DMS 273 treated with DMSO at 0.1 percent for 48 hours (cell line): ENCODE measurements around the gene CD300LB.
"Not testable (repeated sequence)": the region's sequence is repeated elsewhere in the genome, so short reads cannot be mapped to it uniquely, and the experiment has no call there.

Source experiments
- DNase-seq: peaks from one replicate; lab custom pipeline; 2025; lab: John Stamatoyannopoulos, UW

CD300LB gene

DNA sequence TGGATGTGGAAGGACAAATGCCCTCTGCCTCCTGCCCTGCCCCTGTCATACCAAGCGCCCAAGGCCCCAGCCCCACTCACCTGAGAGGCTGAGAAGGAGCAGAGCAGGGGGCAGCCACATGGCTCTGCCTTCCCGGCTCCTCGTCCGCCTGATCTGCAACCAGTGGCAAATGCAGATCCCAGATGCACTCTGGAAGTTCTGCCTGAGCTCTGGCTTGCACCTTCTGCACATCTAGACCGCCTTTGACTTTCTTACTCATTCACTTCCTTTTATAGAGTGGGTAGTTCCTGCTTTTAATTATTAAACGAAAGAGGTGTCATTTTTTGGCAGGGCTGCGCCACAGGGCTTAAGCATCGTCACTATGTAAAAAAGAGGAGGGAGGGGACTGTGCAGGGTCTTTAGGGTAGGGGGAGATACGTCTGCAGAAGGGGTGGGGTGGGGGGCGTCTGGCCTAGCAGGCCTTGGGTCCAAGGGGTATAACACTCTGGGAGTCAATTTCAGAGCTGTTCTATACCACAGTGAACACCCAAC, at the start of gene CD300LB:
CD300LB (minus strand) TSS at position 245 of the 531 bp plus-strand sequence; CDS start at position 120, 125 bp downstream.
- no peak for DNase-seq

- DNase-seq = no peak
Observed at GRCh38 chr17:74579900-74580299, 48.6 kb upstream of the CD300LB start.

- no peak for DNase-seq
Observed at GRCh38 chr17:74578979-74579378, 47.7 kb upstream of the CD300LB start.

DNA sequence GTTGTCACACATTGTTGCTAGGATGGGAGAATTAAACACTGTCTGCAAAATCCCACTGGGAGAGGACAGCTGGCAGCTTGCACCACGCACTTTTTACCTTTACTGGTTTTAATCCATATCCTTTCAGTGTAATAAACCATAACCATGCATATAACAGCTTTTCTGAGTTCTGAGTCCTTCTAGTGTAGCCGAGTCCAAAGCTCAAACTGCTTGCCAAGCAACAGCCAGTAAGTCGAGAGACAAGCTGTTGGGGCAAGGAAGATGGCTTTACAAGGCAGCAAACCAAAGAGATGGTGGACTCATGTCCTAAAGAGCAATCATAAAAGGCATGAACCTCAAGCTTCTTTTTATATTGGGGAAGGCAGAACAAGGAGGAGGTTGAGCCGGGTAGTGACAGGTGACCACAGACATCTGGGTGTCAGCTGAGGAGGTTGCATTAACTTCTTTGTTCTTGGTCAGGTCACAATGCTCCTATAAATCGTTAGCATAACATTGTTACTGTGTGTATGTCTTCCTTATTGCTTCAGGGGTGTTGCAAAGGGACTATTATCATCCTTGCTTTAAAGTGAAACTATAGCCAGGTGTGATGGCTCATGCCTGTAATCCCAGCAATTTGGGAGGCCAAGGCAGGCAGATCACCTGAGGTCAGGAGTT, 43.3 kb upstream of the CD300LB start:
- DNase-seq = no peak

DNA sequence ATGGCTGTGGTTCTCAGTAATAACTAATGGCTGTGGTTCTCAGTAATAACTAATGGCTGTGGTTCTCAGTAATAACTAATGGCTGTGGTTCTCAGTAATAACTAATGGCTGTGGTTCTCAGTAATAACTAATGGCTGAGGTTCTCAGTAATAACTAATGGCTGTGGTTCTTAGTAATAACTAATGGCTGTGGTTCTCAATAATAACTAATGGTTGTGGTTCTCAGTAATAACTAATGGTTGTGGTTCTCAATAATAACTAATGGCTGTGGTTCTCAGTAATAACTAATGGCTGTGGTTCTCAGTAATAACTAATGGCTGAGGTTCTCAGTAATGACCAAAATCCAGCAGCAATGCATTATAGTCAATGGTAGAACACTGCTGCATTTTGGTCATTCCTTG, 42.4 kb upstream of the CD300LB start:
- DNase-seq = not testable (repeated sequence)

- DNase-seq = no peak
Observed at GRCh38 chr17:74573169-74573568, 41.9 kb upstream of the CD300LB start.

- no peak for DNase-seq
Observed at GRCh38 chr17:74571621-74572270, 40.5 kb upstream of the CD300LB start.

DNA sequence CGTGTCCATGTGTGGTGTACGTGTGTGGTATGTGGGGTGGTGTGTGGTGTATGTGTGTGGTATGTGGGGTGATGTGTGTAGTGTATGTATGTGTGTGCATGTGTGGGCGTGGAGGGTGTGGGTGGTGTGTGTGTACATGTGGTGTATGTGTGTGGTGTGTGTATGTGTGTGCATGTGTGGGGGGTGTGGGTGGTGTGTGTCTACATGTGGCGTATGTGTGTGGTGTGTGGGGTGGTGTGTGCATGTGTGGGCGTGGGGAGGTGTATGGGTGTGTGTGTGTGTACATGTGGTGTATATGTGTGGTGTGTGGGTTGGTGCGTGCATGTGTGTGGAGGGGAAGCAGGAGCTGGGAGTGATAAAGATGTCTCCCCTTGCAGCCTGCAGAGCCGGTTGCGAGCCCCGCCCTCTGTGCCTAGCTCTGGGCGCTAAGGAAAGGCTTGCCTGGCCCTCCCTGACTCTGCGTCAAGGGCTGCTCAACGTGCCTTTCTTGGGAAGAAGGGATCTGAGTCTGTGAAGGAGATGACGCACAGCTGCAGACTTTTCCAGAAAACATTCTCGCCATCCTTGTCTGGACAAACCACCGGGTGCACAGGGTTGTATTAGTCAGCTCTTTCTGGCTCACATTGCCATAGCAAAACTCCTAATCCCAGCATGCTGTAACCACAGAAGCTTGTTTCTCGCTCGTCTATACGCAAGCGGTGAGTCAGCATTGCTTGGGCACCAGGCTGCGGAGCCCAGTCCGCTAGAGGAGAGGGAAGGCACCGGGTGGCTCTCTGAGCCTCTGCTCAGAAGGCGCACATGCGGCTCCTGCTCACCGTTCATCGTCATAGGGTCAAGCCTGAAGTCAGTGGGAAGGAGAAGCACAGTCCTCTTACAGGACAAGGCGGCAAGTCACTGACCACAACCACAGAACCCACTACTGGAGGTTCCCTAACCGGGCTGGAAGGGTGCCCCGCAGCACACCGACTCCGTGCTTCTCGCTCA, 38.0 kb upstream of the CD300LB start:
- DNase-seq = no peak

GRCh38 chr17:74568106-74568873, 37.0 kb upstream of the CD300LB start:
- DNase-seq = no peak

- no peak for DNase-seq
Observed at GRCh38 chr17:74567397-74567796, 36.1 kb upstream of the CD300LB start, which contains the start of gene CD300H. CD300H (minus strand) TSS chr17:74567509.

DNA sequence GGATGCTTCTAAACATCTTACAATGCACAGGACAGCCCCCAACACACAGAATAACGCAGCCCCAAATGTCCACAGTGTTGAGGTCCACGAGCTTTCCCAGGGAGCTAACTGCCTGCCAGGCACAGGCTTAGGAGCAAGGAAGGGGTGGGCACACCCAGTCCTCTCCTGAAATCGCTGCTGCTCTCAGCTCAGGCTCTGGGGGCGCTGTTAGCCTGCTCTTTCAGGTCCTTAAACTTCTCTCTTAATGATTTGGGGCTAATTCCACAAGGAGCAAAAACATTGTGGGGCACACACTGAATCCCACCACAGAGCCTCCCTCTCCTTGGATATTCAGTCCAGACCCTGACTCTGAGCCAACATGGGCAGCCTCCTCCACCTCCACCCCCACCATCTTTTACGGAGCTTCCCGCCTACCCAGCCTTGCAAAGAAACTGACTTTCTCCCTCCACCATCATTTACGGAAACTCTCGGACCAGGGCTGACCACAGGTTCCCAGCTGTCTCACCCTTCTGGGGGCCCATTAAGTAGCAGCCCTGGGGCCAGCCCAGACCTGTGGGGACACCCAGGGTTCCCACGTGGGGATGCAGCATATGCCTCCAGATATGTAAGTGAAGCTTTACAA, 35.0 kb upstream of the CD300LB start:
- no peak for DNase-seq

GRCh38 chr17:74565126-74565525, 33.9 kb upstream of the CD300LB start:
- no peak for DNase-seq

DNA sequence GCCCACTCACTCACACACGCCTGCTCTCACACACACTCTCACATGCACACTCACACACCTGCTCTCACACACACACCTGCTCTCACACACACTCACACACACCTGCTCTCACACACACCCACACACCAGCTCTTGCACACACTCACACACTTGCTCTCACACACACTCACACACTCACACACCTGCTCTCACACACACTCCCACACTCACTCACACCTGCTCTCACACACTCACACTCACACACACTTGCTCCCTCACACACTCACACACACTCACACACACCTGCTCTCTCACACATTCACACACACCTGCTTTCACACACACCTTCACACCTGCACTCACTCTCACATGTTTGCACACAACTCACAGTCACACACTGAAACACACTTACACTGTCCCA, 32.1 kb upstream of the CD300LB start:
- DNase-seq = no peak

- no peak for DNase-seq
Observed at GRCh38 chr17:74561586-74561985, 30.3 kb upstream of the CD300LB start.

- no peak for DNase-seq
Observed at GRCh38 chr17:74558882-74559519, 27.7 kb upstream of the CD300LB start.

DNA sequence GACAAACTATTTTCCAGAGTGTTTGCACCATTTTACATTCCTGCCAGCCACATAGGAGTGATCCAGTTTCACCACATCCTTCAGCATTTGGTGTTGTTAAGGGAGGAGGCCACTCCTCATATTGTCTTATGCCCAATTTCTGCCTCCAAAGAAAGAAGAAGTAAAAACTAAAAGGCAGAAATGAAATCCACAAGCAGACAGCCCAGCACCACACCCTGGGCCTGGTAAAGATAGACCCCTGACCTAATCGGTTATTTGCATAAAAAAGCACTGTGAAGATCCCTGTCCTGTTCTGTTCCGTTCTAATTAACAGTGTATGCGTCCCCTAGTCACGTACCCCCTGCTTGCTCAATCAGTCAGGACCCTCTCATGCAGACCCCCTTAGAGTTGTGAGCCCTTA, 27.1 kb upstream of the CD300LB start:
- DNase-seq = not testable (repeated sequence)

GRCh38 chr17:74555427-74555940, 24.2 kb upstream of the CD300LB start:
- no peak for DNase-seq

GRCh38 chr17:74554909-74555308, 23.6 kb upstream of the CD300LB start:
- DNase-seq = no peak

GRCh38 chr17:74552037-74552436, 20.8 kb upstream of the CD300LB start:
- DNase-seq = no peak

DNA sequence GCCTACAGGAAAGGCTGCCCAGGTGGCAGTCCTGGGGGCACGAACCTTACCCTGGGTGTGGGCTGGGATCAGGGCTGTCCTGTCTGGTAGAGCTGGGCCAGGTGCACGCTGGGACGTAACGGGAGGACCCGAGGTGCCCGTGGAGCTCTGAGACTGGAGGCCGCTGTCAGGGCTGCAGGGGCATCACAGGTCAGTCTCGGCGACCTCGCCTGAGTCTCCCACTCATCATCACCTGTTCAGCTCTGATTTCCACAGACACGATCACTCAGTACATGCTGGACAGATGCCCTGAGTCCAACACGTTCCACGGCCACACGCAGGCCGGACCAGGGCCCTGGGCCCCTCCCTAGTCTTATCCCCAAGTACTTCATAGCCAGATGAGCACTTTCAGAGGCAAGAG, 19.3 kb upstream of the CD300LB start:
- DNase-seq = no peak
